Body of pancreas (tissue), 4 donors: ENCODE data around the gene SOCS3. TPM values are rescaled to one million over a fixed set of nuclear protein-coding genes. Genes with fewer than 3 reads are reported as not detected.

Source experiments
- ATAC-seq: fragments of 150-250 bp; one replicate; pipeline ENCODE4 v1.9.1; 2016
- DNase-seq, 4 donors: peaks; one replicate each; pipeline ENCODE4 v3.0.0-alpha.2; 2019
- H3K27ac ChIP-seq, 4 donors: fragments of 200-600 bp; sonication (generic); 1 replicate in 3 of 4; 2 replicates in 1 of 4; pipeline versions ENCODE4 v1.5.1 to v1.6.1; 2016 to 2019; ENCODE audit warnings: mild to moderate bottlenecking in 1 of 4, mixed read lengths in 1 of 4, moderate library complexity in 1 of 4
- H3K27me3 ChIP-seq, 2 donors: fragments of 200-600 bp; sonication (generic); one replicate each; pipeline ENCODE4 v1.6.0; 2016; ENCODE audit warnings: mild to moderate bottlenecking in 1 of 2
- H3K36me3 ChIP-seq, 2 donors: fragments of 200-600 bp; sonication (generic); replicated peaks in 1 of 2; 2 replicates each; pipeline ENCODE4 v1.5.1; 2016; ENCODE audit warnings: low read depth in 2 of 2; ENCODE audit not compliant: insufficient read depth in 1 of 2
- H3K4me1 ChIP-seq: fragments of 200-600 bp; sonication (generic); one replicate; pipeline ENCODE4 v1.6.0; 2016
- H3K4me3 ChIP-seq, 2 donors: fragments of 200-600 bp; sonication (generic); 1 replicate in 1 of 2; 2 replicates in 1 of 2; pipeline ENCODE4 v1.5.1; 2016 to 2019
- H3K9me3 ChIP-seq, 3 donors: fragments of 200-600 bp; sonication (generic); 1 replicate in 2 of 3; 2 replicates in 1 of 3; pipeline ENCODE4 v1.5.1; 2016
- POLR2A ChIP-seq, 3 donors: fragments of 450-650 bp; IDR thresholded peaks; one replicate each; pipeline ENCODE4 v1.6.1; 2016; ENCODE audit warnings: antibody characterized with exemption in 3 of 3, mild to moderate bottlenecking in 2 of 3
- WGBS, 2 donors: methylation state at CpG; one replicate each; pipeline ENCODE4 v1.1.5; 2017; 5-methylcytosine and 5-hydroxymethylcytosine counted together
- intact Hi-C: fragments of 100-400 bp; cut with DNase I; formaldehyde crosslinking; loops from one replicate; pipeline ENCODE4 v1.15.1; 2023
- total RNA-seq, 2 donors: library from RNA; depleted of rRNA; stranded (reverse); fragments of >200 nt; gene quantifications; one replicate each; pipeline ENCODE4 v1.1.0, GENCODE V29; 2016
- TF ChIP-seq, protein P1 (sequence below), 7 experiments: fragments of 450-650 bp in 4 of 7; fragments of 200-600 bp in 3 of 7; sonication (generic) in 3 of 7; IDR thresholded peaks; one replicate each; pipeline ENCODE4 v1.5.1; 2016 to 2019; ENCODE audit warnings: antibody characterized with exemption in 7 of 7

Gene SOCS3
- total RNA-seq, 2 donors from 2014 or later: 21.0 to 63.9 TPM

DNA sequence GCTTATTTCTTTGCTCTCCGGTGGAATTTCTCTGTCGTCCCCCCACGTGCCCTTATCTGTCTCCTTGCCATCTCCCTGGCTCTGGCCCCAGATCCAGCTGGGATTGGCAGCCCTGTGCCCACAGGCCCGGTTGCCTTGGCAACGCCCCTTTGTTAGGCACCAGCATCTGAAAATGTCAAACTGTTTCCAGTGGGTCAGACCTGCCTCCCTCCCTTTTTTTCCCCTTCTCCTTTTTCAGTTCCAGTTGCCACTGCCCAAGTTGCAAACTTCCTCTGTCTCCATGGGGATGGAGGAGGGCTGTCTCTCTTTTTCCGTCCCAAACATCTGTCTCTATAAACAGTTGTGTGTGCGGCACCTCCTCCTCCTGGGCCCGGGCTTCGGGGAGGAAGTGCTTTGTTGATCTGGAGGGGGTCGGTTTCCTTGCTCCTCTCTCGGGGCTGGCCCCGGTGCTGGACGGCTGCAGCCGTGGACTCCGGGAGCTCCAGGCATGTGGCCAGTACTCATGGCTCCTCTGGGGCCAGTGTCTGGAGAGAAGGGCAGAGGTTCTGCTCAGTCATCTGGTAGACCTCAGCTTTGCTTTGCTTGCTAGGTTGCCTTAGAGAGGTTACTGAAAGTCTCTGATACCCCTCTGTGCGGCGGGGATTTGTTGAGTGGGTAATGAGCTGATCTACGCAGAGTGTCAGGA is 35.3 kb downstream of the SOCS3 start:
- ATAC-seq: peak; percentile 66
- Histone ChIP-seq H3K9me3 (no peaks in the 10 kb centered on the region), H3K27ac (peak overlapping the region in 2 of 4 donors; percentile 59 to 68), H3K4me1 (no peaks in the 10 kb centered on the region), H3K36me3 (no peaks in the 10 kb centered on the region), H3K4me3 (no peak overlapping the region), H3K27me3 (no peaks in the 10 kb centered on the region)
- 20 to 34% methylated on average over 12 to 18 of the region's 18 CpGs for WGBS, 2 donors
- peak in 1 of 3 donors; percentile 19 for TF ChIP-seq POLR2A (IDR thresholded peaks at IDR 0.05)
- TF ChIP-seq, protein P1, sequence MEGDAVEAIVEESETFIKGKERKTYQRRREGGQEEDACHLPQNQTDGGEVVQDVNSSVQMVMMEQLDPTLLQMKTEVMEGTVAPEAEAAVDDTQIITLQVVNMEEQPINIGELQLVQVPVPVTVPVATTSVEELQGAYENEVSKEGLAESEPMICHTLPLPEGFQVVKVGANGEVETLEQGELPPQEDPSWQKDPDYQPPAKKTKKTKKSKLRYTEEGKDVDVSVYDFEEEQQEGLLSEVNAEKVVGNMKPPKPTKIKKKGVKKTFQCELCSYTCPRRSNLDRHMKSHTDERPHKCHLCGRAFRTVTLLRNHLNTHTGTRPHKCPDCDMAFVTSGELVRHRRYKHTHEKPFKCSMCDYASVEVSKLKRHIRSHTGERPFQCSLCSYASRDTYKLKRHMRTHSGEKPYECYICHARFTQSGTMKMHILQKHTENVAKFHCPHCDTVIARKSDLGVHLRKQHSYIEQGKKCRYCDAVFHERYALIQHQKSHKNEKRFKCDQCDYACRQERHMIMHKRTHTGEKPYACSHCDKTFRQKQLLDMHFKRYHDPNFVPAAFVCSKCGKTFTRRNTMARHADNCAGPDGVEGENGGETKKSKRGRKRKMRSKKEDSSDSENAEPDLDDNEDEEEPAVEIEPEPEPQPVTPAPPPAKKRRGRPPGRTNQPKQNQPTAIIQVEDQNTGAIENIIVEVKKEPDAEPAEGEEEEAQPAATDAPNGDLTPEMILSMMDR (IDR thresholded peaks at IDR 0.05): no peak
- DNase-seq: peak; percentile 35 to 70 (median 47)
- intact Hi-C loops: no loop called here

DNA sequence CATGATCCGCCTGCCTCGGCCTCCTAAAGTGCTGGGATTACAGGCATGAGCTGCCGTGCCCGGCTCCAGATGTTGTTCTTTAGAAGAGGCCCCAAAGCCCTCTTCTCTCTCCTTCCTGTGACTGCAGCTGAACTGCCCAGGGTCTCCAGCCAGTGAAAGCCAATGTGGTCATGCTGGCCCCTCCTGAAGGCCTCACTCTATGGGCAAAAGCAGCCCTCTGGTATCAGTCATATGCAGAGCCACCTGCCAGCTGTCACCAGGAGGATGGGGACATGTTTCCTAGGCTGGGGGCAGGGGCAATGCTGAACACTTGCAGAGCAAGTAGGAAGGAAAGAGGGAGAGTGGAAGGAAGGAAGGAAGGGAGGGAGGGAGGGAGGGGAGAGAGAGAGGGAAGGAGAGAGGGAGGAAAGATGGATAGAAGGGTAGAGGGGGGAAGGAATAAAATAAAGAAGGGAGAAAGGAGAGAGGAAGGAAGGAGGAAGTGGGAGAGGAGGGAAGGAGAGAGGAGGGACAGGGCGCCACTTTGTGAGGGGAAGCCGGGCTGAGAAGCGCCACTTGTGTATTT is 36.0 kb downstream of the SOCS3 start:
- intact Hi-C loops: no loop called here
- 60 to 86% methylated on average over 6 to 7 of the region's 7 CpGs for WGBS, 2 donors
- no peaks in the 10 kb centered on the region for H3K36me3 ChIP-seq
- ATAC-seq (no peak), DNase-seq (no peak)
- TF ChIP-seq, protein P1 (IDR thresholded peaks at IDR 0.05): no peak
- no peak for TF ChIP-seq POLR2A (IDR thresholded peaks at IDR 0.05)
- H3K27me3 ChIP-seq: no peaks in the 10 kb centered on the region
- H3K27ac ChIP-seq: peak overlapping the region in 2 of 4 donors; percentile 59 to 68
- no peaks in the 10 kb centered on the region for H3K4me1 ChIP-seq
- H3K4me3 ChIP-seq: no peak overlapping the region
- no peaks in the 10 kb centered on the region for H3K9me3 ChIP-seq

DNA sequence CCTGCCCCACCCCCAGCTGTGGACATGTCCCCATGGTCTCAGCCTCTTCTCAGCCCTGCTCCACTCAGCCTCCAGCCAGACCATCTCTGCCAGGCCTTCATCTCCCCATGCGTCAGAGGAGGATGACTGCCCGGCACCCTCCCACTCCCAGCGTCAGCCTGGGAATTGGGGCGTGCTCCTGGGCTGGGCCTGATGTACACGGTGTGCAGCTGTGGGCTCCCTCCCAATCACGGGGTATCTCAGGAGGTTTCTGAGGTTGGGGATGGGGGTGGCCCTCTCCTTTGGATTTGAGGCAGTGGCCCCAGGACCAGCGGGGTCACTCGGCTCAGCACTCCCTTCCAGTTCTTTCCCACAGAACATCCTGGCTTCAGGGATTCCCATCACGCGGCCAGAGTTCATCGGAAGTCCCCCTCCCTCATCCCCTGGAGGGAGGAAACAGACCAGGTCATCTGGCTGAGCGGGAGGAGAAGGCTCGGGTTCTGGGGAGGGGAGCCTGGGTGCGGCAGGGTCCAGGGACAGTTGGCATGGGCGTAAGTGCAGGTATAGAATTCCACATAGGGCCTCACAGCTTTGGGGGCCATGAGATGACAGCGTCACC is 36.9 kb downstream of the SOCS3 start:
- Histone ChIP-seq H3K9me3 (no peaks in the 10 kb centered on the region), H3K4me3 (no peak overlapping the region), H3K27me3 (no peaks in the 10 kb centered on the region), H3K4me1 (peaks cover 3% of the 10 kb centered on the region), H3K36me3 (no peaks in the 10 kb centered on the region), H3K27ac (peak overlapping the region in 3 of 4 donors; percentile 16 to 36 (median 34))
- DNase-seq (peak in 2 of 4 donors; percentile 27 to 33), ATAC-seq (peak; percentile 40)
- intact Hi-C loops: no loop called here
- WGBS, 2 donors: 78 to 80% methylated on average over 11 to 16 of the region's 16 CpGs
- TF ChIP-seq POLR2A (IDR thresholded peaks at IDR 0.05): no peak
- TF ChIP-seq, protein P1 (IDR thresholded peaks at IDR 0.05): no peak

DNA sequence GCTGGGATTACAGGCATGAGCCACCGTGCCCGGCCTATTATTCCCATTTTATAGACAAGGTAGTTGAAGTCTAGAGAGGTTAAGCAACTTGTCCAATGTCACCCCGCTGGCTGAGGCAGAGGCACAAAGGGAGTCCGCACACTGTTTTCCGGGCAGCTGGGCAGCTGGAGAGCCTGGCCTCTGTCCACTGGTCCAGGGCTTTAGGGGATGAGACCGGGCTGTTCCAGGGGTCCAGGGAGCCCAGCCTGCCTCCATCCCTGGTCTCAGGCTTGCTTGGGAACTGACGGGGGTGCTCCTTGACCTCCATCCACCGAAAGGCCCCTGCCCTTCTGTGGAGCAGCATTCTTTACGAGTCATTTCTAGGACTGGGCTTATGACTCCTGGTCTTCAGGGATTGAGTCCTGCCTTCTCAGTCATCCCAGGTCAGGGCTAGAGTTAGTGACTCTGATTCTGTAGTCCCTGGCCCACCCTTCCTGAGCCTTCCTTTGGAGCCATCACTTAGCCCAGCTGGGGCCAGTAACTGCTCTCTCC is 37.5 kb downstream of the SOCS3 start:
- no peaks in the 10 kb centered on the region for H3K36me3 ChIP-seq
- H3K27me3 ChIP-seq: no peaks in the 10 kb centered on the region
- DNase-seq (no peak), ATAC-seq (peak; percentile 24)
- intact Hi-C loops: no loop called here
- peaks cover 8% of the 10 kb centered on the region for H3K4me1 ChIP-seq
- no peak overlapping the region for H3K4me3 ChIP-seq
- peak overlapping the region in 1 of 4 donors; percentile 36 for H3K27ac ChIP-seq
- no peaks in the 10 kb centered on the region for H3K9me3 ChIP-seq
- TF ChIP-seq, protein P1 (IDR thresholded peaks at IDR 0.05): no peak
- no peak for TF ChIP-seq POLR2A (IDR thresholded peaks at IDR 0.05)
- 79 to 89% methylated on average over 5 to 9 of the region's 9 CpGs for WGBS, 2 donors
